GM23338 (cell line): ENCODE results near the gene CABP2. TPM values are rescaled to one million over a fixed set of nuclear protein-coding genes. Genes with fewer than 3 reads are reported as not detected.
"Not testable (repeated sequence)": the region's sequence is repeated elsewhere in the genome, so short reads cannot be mapped to it uniquely, and the experiment has no call there.

Experiments used
- ATAC-seq: fragments of 200-7000 bp; cut with Tn5 transposase; 3 replicates; pipeline ENCODE4 v1.9.1; 2020
- DNase-seq: peaks from one replicate; pipeline ENCODE4 v3.0.0-alpha.2; 2015; ENCODE audit warnings: low spot score
- H2AFZ ChIP-seq: fragments of 200-600 bp; sonication (generic); 2 replicates; pipeline ENCODE4 v1.8.0; 2016; ENCODE audit warnings: antibody characterized with exemption, mild to moderate bottlenecking, moderate library complexity
- H3F3A ChIP-seq: fragments of 200-600 bp; sonication (generic); replicated peaks from 2 replicates; pipeline ENCODE4 v1.8.0; 2017; ENCODE audit warnings: antibody characterized with exemption, mixed run types, low read depth
- H3K27ac ChIP-seq: fragments of 200-600 bp; sonication (generic); 2 replicates; pipeline ENCODE4 v1.6.1; 2016; ENCODE audit warnings: low read depth
- H3K27me3 ChIP-seq: fragments of 200-600 bp; sonication (generic); 2 replicates; pipeline ENCODE4 v1.8.0; 2016; ENCODE audit warnings: mild to moderate bottlenecking, mixed run types, moderate library complexity; ENCODE audit not compliant: insufficient read depth
- H3K36me3 ChIP-seq: fragments of 200-600 bp; sonication (generic); 2 replicates; pipeline ENCODE4 v1.8.0; 2016; ENCODE audit warnings: mild to moderate bottlenecking; ENCODE audit not compliant: insufficient read depth
- H3K4me1 ChIP-seq: fragments of 200-600 bp; sonication (generic); 2 replicates; pipeline ENCODE4 v1.8.0; 2016; ENCODE audit warnings: mild to moderate bottlenecking, moderate library complexity; ENCODE audit not compliant: insufficient read depth
- H3K4me2 ChIP-seq: fragments of 200-600 bp; sonication (generic); 2 replicates; pipeline ENCODE4 v1.7.1; 2017; ENCODE audit warnings: mixed run types
- H3K4me3 ChIP-seq: fragments of 200-600 bp; sonication (generic); 2 replicates; pipeline ENCODE4 v1.6.1; 2016; ENCODE audit warnings: mixed run types
- H3K79me2 ChIP-seq: fragments of 200-600 bp; sonication (generic); replicated peaks from 2 replicates; pipeline ENCODE4 v1.8.0; 2017; ENCODE audit warnings: mild to moderate bottlenecking; ENCODE audit not compliant: insufficient read depth
- H3K9me2 ChIP-seq: fragments of 200-600 bp; sonication (generic); 2 replicates; pipeline ENCODE4 v1.8.0; 2017; ENCODE audit not compliant: insufficient read depth
- H4K20me1 ChIP-seq: fragments of 200-600 bp; sonication (generic); replicated peaks from 2 replicates; pipeline ENCODE4 v1.8.0; 2017; ENCODE audit warnings: mild to moderate bottlenecking; ENCODE audit not compliant: insufficient read depth
- H3K27ac Mint-ChIP-seq: 2 replicates; pipeline ENCODE4 v1.8.0; 2020; ENCODE audit warnings: inconsistent platforms, mild to moderate bottlenecking, moderate library complexity, mixed read lengths
- H3K27me3 Mint-ChIP-seq: 3 replicates; pipeline ENCODE4 v1.8.0; 2022; ENCODE audit warnings: low read depth, mild to moderate bottlenecking, moderate library complexity, mixed read lengths, inconsistent platforms; ENCODE audit not compliant: insufficient read depth, poor library complexity
- H3K36me3 Mint-ChIP-seq: 3 replicates; pipeline ENCODE4 v1.8.0; 2021; ENCODE audit warnings: low read depth, mild to moderate bottlenecking, inconsistent platforms, moderate library complexity, mixed read lengths
- H3K4me1 Mint-ChIP-seq: 3 replicates; pipeline ENCODE4 v1.8.0; 2020; ENCODE audit warnings: mild to moderate bottlenecking, inconsistent platforms, mixed read lengths
- H3K4me3 Mint-ChIP-seq: 3 replicates; pipeline ENCODE4 v1.8.0; 2021; ENCODE audit warnings: moderate library complexity, mild to moderate bottlenecking, inconsistent platforms, mixed read lengths
- H3K9me3 Mint-ChIP-seq: 3 replicates; pipeline ENCODE4 v1.8.0; 2020; ENCODE audit warnings: moderate library complexity, mild to moderate bottlenecking, inconsistent platforms, mixed read lengths
- CREB1 ChIP-seq: fragments of 250-450 bp; sonication (Bioruptor Pico); IDR thresholded peaks from 2 replicates; pipeline ENCODE4 v1.5.0; 2020; ENCODE audit warnings: low read depth, mild to moderate bottlenecking, moderate library complexity
- EZH2 ChIP-seq: fragments of 200-600 bp; sonication (generic); IDR thresholded peaks from one replicate; pipeline ENCODE4 v1.8.0; 2017; ENCODE audit warnings: antibody characterized with exemption, mild to moderate bottlenecking, low read depth; ENCODE audit not compliant: unreplicated experiment
- EZH2phosphoT487 ChIP-seq: fragments of 200-600 bp; sonication (generic); IDR thresholded peaks from one replicate; pipeline ENCODE4 v1.8.1; 2018; ENCODE audit warnings: antibody characterized with exemption; ENCODE audit not compliant: unreplicated experiment
- JUNB ChIP-seq: IDR thresholded peaks from one replicate; pipeline ENCODE4 v1.6.1; 2016; ENCODE audit warnings: antibody characterized with exemption; ENCODE audit not compliant: unreplicated experiment
- NANOG ChIP-seq: IDR thresholded peaks from 2 replicates; pipeline ENCODE4 v1.6.1; 2016; ENCODE audit warnings: antibody characterized with exemption, borderline replicate concordance
- POLR2AphosphoS5 ChIP-seq: IDR thresholded peaks from 2 replicates; pipeline ENCODE4 v1.6.1; 2016; ENCODE audit warnings: antibody characterized with exemption, low read depth
- STAT1 ChIP-seq: IDR thresholded peaks from one replicate; pipeline ENCODE4 v1.6.1; 2016; ENCODE audit warnings: antibody characterized with exemption; ENCODE audit not compliant: unreplicated experiment
- ZNF114 ChIP-seq: fragments of 250-450 bp; sonication (Bioruptor Pico); IDR thresholded peaks from 2 replicates; pipeline ENCODE4 v1.5.0; 2020; ENCODE audit warnings: mild to moderate bottlenecking, moderate library complexity
- ZNF331 ChIP-seq: fragments of 250-450 bp; sonication (Bioruptor Pico); IDR thresholded peaks from 2 replicates; pipeline ENCODE4 v1.5.0; 2020; ENCODE audit warnings: low read depth, mild to moderate bottlenecking, moderate library complexity
- polyA plus RNA-seq: library from polyadenylated mRNA; unstranded; fragments of >200 nt; fragmentation: Nextera tagmentation; extraction: Ambion mirVana; gene quantifications from 2 replicates; pipeline ENCODE4 v1.2.1, GENCODE V29; 2016
- total RNA-seq: library from RNA; depleted of rRNA; stranded (reverse); fragments of >200 nt; shearing (Covaris generic); gene quantifications from 2 replicates; pipeline ENCODE4 v1.2.3, GENCODE V29; 2014
- TF ChIP-seq, protein P1 (sequence below), 2 experiments: fragments of 200-600 bp in 1 of 2; sonication (generic) in 1 of 2; conservative IDR thresholded peaks; 2 replicates each; pipeline versions ENCODE4 v1.5.1 to v1.6.1; 2016 to 2017; ENCODE audit warnings: antibody characterized with exemption in 2 of 2, low read depth in 2 of 2, mild to moderate bottlenecking in 2 of 2, moderate library complexity in 1 of 2
- TF ChIP-seq, protein P2 (sequence below): IDR thresholded peaks from one replicate; pipeline ENCODE4 v1.6.1; 2018; ENCODE audit warnings: antibody characterized with exemption; ENCODE audit not compliant: unreplicated experiment
- TF ChIP-seq, protein P3 (sequence below): IDR thresholded peaks from 2 replicates; pipeline ENCODE4 v1.6.1; 2016; ENCODE audit warnings: antibody characterized with exemption

Gene CABP2
- total and polyA plus RNA-seq, 2 experiments from 2014 or later, result not detected

DNA sequence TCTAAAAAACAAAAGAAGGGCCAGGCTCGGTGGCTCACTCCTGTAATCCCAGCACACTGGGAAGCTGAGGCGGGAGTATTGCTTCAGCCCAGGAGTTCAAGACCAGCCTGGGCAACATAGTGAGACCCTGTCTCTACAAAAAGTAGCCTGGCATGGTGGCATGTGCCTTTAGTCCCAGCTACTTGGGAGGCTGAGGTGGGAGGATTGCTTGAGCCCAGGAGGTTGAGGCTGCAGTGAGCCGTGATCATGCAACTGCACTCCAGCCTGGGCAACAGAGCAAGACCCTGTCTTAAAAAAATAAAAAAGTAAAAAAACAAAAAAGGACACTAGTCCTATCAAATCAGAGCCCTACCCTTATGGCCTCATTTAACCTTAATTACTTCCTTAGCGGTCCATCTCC, 11.7 kb downstream of the CABP2 start:
- H3K27ac ChIP-seq, H3K36me3 ChIP-seq, H4K20me1 ChIP-seq, H3F3A ChIP-seq, H3K27me3 ChIP-seq, H3K4me3 ChIP-seq, H3K9me2 ChIP-seq, H3K4me3 Mint-ChIP-seq, DNase-seq, H3K36me3 Mint-ChIP-seq, H3K27ac Mint-ChIP-seq, H3K9me3 Mint-ChIP-seq, H2AFZ ChIP-seq, H3K79me2 ChIP-seq, H3K4me2 ChIP-seq, ATAC-seq: not testable (repeated sequence)
- H3K4me1 ChIP-seq, result peaks cover 11% of the 10 kb centered on the region
- Mint-ChIP-seq H3K27me3 (peaks cover 15% of the 10 kb centered on the region), H3K4me1 (peaks cover 12% of the 10 kb centered on the region)

DNA sequence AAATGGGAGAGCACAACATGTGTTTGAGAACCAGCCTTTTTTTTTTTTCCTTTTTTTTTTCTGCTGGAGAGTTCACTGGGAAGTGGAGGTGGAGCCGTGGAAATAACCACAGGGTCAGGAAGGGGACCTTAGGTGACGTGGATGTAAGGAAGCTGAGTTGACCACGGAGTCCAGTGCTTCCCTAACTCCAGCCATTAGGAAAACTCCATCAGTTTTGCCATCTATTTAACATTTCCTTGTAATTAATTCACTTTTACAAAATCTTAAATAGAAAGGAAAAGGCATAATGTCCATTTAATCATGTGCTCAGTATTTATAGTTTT, 13.3 kb downstream of the CABP2 start:
- peak overlapping the region; percentile 73 for H3K4me3 Mint-ChIP-seq

More for the DNA sequence above, 13.3 kb downstream of the CABP2 start:
- H3K4me2 ChIP-seq, result no peak overlapping the region
- Mint-ChIP-seq H3K27ac (no peak overlapping the region), H3K27me3 (peaks cover 11% of the 10 kb centered on the region), H3K9me3 (peaks cover 3% of the 10 kb centered on the region; the same call in 1 of the 3 replicates), H3K36me3 (peaks cover 7% of the 10 kb centered on the region), H3K4me1 (peaks cover 19% of the 10 kb centered on the region)
- H3F3A ChIP-seq, result peaks cover 16% of the 10 kb centered on the region; the same call in 1 of the 2 replicates
- H3K4me1 ChIP-seq, result peaks cover 22% of the 10 kb centered on the region
- ATAC-seq (no peak), DNase-seq (no peak)
- peaks cover 5% of the 10 kb centered on the region for H4K20me1 ChIP-seq
- H3K36me3 ChIP-seq, result no peaks in the 10 kb centered on the region
- TF ChIP-seq CREB1, result no peak
- TF ChIP-seq EZH2phosphoT487, result no peak
- TF ChIP-seq EZH2, result no peak
- TF ChIP-seq, protein P1, sequence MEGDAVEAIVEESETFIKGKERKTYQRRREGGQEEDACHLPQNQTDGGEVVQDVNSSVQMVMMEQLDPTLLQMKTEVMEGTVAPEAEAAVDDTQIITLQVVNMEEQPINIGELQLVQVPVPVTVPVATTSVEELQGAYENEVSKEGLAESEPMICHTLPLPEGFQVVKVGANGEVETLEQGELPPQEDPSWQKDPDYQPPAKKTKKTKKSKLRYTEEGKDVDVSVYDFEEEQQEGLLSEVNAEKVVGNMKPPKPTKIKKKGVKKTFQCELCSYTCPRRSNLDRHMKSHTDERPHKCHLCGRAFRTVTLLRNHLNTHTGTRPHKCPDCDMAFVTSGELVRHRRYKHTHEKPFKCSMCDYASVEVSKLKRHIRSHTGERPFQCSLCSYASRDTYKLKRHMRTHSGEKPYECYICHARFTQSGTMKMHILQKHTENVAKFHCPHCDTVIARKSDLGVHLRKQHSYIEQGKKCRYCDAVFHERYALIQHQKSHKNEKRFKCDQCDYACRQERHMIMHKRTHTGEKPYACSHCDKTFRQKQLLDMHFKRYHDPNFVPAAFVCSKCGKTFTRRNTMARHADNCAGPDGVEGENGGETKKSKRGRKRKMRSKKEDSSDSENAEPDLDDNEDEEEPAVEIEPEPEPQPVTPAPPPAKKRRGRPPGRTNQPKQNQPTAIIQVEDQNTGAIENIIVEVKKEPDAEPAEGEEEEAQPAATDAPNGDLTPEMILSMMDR (conservative IDR thresholded peaks at IDR 0.05; ENCODE audit: low read depth in 2 of 2), result no peak
- TF ChIP-seq JUNB, result no peak
- TF ChIP-seq ZNF114, result no peak
- no peak for TF ChIP-seq STAT1
- no peak for TF ChIP-seq POLR2AphosphoS5
- TF ChIP-seq, protein P2, sequence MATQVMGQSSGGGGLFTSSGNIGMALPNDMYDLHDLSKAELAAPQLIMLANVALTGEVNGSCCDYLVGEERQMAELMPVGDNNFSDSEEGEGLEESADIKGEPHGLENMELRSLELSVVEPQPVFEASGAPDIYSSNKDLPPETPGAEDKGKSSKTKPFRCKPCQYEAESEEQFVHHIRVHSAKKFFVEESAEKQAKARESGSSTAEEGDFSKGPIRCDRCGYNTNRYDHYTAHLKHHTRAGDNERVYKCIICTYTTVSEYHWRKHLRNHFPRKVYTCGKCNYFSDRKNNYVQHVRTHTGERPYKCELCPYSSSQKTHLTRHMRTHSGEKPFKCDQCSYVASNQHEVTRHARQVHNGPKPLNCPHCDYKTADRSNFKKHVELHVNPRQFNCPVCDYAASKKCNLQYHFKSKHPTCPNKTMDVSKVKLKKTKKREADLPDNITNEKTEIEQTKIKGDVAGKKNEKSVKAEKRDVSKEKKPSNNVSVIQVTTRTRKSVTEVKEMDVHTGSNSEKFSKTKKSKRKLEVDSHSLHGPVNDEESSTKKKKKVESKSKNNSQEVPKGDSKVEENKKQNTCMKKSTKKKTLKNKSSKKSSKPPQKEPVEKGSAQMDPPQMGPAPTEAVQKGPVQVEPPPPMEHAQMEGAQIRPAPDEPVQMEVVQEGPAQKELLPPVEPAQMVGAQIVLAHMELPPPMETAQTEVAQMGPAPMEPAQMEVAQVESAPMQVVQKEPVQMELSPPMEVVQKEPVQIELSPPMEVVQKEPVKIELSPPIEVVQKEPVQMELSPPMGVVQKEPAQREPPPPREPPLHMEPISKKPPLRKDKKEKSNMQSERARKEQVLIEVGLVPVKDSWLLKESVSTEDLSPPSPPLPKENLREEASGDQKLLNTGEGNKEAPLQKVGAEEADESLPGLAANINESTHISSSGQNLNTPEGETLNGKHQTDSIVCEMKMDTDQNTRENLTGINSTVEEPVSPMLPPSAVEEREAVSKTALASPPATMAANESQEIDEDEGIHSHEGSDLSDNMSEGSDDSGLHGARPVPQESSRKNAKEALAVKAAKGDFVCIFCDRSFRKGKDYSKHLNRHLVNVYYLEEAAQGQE, result no peak
- TF ChIP-seq, protein P3, sequence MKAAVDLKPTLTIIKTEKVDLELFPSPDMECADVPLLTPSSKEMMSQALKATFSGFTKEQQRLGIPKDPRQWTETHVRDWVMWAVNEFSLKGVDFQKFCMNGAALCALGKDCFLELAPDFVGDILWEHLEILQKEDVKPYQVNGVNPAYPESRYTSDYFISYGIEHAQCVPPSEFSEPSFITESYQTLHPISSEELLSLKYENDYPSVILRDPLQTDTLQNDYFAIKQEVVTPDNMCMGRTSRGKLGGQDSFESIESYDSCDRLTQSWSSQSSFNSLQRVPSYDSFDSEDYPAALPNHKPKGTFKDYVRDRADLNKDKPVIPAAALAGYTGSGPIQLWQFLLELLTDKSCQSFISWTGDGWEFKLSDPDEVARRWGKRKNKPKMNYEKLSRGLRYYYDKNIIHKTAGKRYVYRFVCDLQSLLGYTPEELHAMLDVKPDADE, result no peak
- no peak for TF ChIP-seq ZNF331 (CRISPR knock-in tag)
- no peak for TF ChIP-seq NANOG
- H3K79me2 ChIP-seq, result peaks cover 5% of the 10 kb centered on the region; the same call in 1 of the 2 replicates
- no peaks in the 10 kb centered on the region for H3K27me3 ChIP-seq
- no peak overlapping the region for H3K27ac ChIP-seq
- H3K4me3 ChIP-seq, result no peak overlapping the region
- H3K9me2 ChIP-seq, result no peaks in the 10 kb centered on the region
- H2AFZ ChIP-seq, result no peak overlapping the region
